ELR (cell line): Measurements from ENCODE around the gene JPH2.
"Not testable (repeated sequence)": the region's sequence is repeated elsewhere in the genome, so short reads cannot be mapped to it uniquely, and the experiment has no call there.

Source experiments
- DNase-seq: peaks from one replicate; pipeline ENCODE4 v3.0.0-alpha.2; 2015; ENCODE audit warnings: low read depth

JPH2 gene

GRCh38 chr20:44211177-44212039 lies 24.4 kb upstream of the JPH2 start:
- peak; percentile 34 for DNase-seq

GRCh38 chr20:44210406-44211176 lies 23.6 kb upstream of the JPH2 start, which contains the start of gene OSER1:
TSS of gene OSER1 (minus strand) at chr20:44210771. CDS start at chr20:44206957, 3,814 bp downstream.
- DNase-seq: peak; percentile 100

DNA sequence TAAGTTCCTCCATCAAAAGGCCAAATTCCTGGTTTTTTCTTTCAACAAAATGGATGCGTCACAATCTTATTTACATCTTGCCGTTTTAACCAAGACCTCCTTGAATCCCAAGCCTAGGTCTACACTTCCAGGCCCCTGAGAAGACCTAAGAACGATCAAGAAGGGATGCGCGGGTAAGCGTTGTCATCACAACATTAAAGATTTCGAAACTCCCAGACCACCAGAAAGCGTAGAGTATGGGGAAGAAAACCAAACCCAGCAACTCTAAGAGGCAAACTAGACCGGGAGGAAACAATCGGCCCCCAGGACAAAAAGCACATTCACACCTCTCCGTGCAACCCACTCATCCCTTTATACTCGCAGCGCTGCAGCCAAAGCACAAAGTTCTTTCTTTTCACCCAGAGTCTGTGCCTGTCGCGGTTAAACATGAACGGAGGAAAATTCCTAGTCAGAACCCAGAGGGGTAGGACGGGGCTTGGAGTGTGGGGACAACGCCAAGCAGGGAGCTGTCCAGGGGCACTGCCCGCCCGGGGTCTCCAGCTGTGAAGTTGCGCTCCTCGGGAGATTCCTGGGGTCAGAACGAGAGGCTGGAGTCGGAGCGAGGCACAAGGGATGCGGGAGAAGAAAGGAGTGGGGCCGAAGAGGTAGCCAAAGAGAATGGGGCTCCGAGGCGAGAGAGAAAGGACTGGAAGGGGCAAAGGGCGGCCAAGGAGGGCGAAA lies 22.9 kb upstream of the JPH2 start:
- peak; percentile 62 for DNase-seq

GRCh38 chr20:44208770-44209169 lies 21.8 kb upstream of the JPH2 start:
- peak; percentile 66 for DNase-seq

DNA sequence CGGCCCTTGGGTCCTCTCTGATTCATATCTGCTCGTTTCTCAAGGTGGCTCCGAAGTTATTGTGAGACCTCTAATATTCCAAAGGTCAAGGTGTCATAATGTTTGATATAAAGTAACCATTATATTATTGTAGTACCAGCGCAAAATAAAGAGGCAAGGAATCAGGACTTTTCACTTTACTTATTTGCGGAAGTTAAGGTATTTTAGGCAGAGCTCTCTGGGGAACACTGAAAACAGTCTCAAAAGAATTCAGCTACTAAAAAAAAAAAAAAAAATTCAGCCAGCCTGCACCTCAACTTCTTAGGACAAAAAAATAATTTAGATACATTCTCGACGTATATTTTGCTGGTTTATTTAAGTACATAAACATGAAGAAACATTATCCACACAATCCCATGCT lies 21.2 kb upstream of the JPH2 start:
- peak; percentile 48 for DNase-seq

DNA sequence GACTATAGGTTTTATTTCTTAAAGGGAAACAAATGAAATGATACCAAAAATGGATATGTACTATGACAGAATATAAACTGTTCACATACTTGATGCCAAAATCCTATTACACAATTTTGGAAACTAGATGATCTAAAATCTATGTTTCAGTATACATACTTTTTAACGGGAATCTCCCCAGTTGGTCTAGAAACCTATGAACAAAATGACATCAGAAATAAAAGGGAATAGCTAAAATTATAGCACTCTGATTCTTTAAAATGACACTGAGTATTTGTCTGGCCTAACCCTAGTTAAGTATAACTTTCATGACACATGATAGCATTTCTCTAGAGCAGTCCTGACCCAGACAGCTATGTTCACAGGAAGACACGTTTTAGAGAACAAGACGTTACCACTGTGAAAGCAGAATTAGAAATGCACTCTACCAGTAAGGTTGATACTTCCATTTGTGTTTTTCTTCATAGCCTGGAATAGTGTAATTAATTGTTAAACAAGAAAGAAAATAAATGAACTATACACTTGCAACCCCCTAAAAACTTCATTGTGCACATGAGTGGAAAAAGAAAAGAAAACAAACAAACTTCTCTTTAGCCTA lies 20.2 kb upstream of the JPH2 start:
- no peak for DNase-seq

DNA sequence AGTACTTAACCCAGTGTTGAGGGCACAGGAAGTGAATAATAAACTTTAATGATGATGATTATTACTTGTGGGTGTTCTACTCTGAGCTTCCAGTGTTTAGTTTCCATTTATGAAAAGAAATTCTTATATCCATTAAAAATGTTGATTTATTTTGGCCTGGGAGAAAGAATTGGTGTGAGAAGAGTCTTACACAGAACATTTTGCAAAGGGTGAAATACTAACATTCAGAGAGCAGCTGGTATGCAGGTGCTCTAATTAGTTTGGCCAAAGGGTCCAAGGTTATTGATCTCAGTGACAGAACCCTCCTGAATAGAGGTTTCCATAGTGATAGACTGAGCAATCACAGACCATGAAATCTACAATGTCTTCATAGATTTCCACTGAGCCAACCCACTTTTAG lies 19.1 kb upstream of the JPH2 start:
- DNase-seq: no peak

DNA sequence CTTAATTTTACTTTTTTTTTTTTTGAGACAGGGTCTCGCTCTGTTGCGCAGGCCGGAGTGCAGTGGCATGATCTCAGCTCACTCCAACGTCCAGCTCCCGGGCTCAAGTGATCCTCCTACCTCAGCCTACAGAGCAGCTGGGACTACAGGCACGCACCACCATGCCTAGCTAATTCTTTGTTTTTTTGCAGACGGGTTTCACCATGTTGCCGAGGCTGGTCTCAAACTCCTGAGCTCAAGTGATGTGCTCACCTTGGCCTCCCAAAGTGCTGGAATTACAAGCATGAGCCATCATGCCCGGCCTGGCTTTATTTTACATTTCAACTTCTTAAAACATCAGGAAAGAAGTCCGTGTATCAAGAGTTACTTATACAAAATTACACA lies 17.8 kb upstream of the JPH2 start:
- no peak for DNase-seq

DNA sequence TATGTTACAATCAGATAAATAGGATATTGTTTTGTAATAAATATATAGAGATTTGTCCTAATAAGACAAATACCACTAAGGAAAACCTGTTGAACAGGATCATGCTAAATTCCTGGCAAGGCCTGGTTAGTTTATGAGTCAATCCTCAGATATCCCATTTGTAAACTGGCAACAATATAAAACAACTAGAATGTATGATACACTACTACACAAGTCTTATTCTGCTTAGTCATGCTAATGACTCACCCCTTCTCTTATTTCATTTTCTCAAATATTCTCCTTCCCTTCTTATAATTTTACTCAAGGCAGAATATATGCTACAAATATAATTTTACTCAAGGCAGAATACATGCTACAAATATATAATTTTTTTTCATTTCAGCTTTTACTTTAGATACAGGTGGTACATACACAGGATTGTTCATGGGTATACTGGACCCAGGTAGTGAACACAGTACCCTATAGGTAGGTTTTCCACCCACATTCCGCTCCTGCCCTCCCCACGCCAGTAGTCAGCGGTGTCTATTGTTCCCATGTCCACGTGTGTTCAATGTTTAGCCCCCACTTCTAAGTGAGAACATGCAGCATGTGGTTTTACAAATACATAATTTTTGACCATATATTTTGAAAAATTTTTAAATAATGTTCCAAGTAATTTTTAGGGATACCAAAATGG lies 17.3 kb upstream of the JPH2 start:
- peak; percentile 98 for DNase-seq

- peak; percentile 50 for DNase-seq
These were observed 16.2 kb upstream of the JPH2 start for GRCh38 chr20:44203161-44203560.

- no peak for DNase-seq
These were observed 14.0 kb upstream of the JPH2 start for GRCh38 chr20:44200983-44201382.

DNA sequence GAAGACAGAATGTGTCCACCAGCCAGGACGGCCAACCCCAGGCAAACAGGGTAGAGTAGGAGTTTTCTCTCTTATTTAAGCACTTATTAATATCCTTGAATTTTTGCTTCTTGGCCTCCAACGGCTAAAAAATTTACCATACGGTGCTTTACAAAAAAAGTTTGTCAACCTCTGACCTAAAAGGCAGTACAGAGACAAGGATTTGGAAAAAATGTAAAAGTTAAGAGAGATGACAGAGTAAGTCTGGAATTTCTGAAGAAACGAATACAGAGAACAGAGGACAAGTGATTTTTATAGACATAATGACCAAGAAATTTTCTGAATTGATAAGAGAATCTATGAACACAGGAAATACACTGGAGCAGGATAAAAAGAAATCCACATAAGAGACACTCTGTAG lies 13.4 kb upstream of the JPH2 start:
- DNase-seq: no peak

- DNase-seq: no peak
These were observed 12.9 kb upstream of the JPH2 start for GRCh38 chr20:44199877-44200276.

GRCh38 chr20:44198872-44199271 lies 11.9 kb upstream of the JPH2 start:
- DNase-seq: peak; percentile 34

DNA sequence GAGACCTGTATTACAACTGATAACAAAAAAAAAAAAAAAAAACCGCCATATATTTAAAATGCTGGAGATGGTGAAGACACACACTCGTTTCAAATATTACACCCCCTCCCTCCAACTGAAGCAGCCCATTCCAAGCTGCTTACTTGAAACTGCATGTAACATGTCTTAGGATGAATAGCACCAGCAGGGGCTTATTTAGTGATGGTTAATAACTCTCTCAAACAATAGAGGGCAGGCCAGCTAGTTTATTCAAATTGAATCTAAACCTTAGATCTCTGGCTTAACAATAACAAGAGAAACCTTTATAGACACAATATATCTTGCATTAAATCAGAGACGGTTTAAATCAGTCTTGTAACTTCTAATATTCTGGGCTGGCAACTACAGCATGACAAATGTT lies 9.3 kb upstream of the JPH2 start:
- peak; percentile 61 for DNase-seq

DNA sequence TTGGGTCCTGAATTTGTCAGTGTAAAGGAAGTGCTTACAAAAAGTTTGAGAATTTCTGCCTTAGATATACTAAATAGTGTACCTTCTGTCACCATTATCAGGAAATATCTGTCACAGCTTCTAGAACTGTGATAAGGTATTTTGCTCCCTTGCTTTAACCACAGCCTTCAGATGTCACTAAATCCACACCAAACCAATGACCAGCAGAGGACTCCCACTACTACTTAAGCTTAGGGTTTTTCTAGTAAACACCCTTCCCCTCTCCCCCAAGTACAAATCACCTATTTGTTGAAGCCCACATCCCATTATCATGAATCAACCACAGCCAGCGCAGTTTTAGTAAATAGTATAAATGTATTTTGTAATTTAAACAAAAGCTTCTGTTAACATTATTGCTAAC lies 8.6 kb upstream of the JPH2 start:
- DNase-seq: no peak

DNA sequence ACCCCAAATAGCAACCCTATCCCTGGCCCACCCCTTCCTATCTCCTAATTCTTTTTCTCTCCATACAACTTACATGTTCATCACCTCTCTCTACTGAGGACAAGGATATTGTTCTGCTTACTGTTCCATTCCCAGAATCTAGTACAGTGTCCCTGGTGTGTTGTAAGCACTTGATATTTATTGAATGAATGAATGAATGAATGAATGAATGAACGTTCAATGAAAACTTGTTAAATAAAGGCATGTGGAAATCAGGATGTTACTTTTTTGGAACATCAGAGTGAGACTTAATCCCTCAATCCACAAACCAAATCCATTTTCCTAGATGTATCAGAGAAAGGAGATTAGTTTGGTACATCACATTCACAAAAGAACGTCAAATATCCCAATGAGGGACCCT lies 6.8 kb upstream of the JPH2 start:
- DNase-seq: no peak

DNA sequence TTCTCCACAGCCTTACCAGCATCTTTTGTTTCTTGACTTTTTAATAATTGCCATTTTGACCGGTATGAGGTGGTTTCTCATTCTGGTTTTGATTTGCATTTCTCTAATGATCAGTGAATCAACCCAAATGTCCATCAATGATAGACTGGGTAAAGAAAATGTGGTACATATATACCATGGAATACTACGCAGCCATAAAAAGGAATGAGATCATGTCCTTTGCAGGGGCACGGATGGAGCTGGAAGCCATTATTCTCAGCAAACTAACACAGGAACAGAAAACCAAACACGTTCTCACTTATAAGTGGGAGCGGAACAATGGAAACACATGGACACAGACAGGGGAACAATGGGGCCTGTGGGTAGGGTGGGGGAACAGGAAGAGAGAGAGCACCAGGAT lies 4.7 kb upstream of the JPH2 start:
- DNase-seq: not testable (repeated sequence)

GRCh38 chr20:44190197-44190852 lies 3.3 kb upstream of the JPH2 start:
- DNase-seq: peak; percentile 88

- DNase-seq: no peak
These were observed 1.8 kb upstream of the JPH2 start for GRCh38 chr20:44188752-44189151.
